Measurements from ENCODE around the gene JAK3.

JAK3 gene

DNA sequence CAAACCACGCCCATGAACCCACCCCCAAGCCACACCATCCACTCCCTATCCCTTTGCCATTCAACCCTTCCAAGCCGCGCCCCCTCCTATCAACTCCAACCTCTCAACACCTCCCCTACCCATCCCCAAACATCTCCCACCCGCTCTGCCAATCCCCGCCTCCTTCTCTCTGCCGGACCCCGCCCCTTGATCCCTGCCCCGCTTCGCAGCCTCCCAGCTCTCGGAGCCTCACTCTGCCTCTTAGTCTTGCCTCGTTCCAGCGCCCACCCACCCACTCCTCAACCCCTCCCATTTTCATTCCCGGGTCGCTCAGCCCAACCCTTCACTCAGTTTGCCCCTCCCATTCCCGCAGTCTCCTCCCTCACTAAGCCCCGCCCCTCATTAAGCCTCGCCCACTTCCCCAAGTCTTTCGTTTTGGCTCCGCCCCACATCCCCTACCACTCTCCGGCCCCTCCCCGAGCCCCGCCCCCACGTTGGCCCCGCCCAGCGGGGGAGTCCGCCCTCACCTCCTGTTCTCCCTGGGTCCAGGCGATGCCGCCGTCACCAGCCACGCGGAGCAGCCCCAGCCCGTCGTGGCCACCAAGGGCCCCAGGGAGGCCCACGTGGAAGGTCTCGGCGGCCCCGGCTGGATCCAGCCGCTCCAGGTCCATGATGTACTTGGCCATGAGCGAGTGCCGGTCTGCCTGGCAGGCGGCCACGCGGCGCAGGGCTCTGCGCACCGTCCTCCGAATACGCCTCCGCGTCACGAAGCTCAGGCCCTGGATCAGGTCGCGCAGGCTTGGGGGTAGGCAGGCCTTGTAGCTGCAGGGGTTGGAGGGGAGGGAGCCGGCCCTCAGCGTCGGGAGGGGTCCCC is 5.7 kb downstream of the JAK3 start:
- DNase-seq (ENCODE audit: low read depth in 2 of 3, low spot score in 1 of 3) = peak; percentile 67 to 84 (median 68)

DNA sequence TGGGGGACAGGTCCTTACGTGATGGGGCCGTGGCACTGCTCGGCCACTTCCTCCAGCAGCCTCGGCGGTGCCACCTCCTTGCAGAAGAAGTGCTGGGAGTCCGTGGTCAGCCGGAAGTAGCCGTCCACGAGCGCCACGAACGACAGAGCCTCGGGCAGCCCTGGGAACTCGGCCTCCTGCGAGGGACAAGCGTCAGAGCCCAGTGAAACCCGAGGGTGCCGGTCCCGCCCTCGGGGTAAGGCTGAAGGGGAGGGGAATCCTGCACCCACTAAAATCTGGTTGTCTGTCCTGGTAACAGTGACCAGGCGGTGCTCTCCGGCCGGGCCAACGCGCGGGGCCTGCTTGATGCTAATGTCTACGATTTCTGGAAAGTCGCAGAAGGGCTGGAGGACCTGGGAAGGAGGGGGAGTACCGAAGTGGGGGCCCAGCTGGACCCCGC is 6.4 kb downstream of the JAK3 start:
- no peak for DNase-seq (ENCODE audit: low read depth in 2 of 3, low spot score in 1 of 3)

DNA sequence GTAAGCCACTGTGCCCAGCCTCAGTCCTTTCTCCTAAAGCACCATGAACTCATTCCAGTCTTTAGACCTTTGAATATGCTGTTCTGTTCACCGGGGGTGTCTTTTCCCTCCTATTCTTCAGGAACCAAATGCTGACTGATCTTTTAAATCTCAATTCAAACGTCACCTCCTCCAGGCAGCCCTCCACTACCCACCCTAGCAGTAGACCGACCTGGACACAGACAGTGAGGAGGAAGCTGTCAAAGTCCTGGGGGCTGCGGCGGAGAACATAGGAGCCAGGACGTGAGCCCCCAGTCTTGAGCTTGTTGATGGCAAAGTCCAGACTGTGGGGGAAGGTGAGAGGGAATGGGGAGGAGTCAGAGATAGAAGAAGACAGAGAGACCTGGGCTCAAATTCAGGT is 7.8 kb downstream of the JAK3 start:
- DNase-seq (ENCODE audit: low read depth in 2 of 3, low spot score in 1 of 3) = no peak

DNA sequence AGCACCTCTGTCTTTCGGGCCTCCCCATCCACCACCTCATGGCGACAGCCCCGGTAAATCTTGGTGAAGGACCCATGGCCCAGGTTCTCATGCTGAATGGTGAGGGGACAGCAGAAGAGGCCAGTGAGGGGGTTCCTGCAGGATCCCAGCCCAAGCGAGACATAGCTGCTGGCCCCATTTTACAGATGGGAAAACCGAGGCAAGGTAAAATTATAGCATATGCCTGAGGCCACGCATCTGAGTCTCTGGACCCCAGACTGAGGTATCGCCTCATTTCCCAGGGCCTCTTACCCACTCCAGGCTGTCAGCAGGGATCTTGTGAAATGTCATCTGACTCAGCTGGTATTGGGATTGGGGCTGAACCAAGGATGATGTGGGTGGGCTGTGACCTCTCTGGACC is 9.8 kb downstream of the JAK3 start:
- DNase-seq (ENCODE audit: low read depth in 2 of 3, low spot score in 1 of 3) = no peak

DNA sequence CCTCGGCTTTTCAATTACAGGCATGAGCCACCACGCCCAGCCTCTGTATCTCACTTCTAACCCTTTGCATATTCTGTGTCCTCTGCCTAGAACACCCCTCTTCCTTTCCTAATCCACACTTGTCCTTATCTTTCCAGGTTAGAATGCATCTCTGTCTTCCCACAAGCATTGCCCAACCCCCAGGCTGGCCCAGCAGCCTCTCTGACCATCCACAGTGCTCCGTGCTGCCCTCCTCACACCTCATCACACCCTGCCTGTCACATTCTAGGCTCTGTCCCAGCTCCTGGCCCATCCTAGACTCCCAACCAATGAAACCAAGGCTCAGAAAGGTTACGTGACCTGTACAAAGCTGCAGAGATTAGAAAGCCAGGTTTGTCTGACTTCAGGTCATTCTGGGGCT is 11.3 kb downstream of the JAK3 start:
- no peak for DNase-seq (ENCODE audit: low read depth in 2 of 3, low spot score in 1 of 3)

DNA sequence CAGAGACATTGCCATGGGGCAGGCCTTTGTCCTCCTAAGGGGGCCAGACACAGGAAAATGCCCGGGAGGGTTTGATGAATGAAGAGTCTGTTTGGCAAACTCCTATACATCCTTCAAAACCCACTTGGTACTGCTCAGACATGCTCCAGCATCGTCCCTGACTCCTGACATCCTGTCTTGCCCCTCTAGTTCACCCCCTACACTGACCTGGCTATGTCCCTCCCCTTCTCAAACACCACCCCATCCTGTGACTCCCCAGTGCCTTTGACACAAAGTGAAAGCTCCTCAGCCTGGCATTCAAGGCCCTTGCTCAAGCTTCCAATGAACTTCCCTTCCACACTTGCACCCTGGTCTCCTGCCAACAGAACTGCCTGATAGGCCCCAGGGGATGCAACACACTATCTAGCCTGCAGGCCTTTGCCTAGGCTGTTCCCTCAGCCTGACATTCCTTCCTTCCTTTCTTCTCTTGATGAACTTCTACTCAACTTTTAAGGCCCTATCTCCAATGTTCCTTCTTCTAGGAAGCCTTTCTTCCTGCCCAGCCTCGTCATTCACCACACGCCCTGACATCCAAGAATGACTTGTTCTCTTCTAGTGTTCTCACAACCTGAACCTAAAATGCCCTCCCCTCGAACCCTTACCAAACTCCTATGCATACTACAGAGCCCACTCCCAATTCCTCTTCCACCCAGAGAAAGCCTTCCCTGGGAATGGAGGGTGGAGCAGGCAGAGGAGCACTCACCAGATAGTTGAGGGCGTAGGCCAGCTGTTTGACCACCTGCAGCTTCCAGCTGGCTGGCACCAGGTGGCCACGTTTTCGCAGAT is 12.4 kb downstream of the JAK3 start:
- DNase-seq (ENCODE audit: low read depth in 2 of 3, low spot score in 1 of 3) = no peak

DNA sequence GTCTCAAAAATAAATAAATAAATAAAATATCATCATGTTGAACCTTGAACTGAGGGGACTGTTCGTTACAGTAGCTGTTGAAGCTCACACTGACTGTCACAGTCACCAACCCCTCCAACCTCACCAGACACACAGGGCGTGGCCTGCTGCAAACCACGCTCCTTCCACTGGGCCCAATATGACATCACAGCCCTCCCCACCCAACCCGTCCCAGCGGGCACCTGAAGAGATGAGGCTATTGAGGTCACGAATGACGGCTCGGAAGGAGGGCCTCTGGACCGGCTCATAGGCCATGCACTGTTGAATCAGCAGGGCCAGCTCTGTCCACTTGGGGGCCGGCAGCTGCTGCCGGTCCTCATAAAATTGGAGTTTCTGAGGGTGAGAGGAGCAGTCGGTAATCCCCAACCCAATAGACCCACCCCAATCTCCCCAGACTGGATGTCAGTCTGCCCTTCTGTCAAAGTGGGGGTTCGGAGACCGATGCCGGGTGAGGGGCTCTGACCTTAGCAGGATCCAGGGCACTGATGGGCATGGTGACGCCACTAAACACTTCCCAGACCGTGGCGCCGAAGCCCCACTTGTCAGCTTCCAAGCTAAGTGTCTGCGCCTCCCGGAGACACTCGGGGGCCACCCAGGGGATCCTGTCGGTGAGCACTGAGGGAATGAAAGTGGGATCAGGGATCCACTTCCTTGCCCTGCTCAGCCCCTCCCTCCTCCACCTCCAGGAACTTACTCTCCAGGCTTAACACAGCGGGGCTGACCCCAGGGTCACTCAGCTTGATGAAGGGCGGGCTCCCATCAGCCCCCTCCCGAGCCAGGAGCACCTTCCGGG is 13.2 kb downstream of the JAK3 start:
- no peak for DNase-seq (ENCODE audit: low read depth in 2 of 3, low spot score in 1 of 3)

DNA sequence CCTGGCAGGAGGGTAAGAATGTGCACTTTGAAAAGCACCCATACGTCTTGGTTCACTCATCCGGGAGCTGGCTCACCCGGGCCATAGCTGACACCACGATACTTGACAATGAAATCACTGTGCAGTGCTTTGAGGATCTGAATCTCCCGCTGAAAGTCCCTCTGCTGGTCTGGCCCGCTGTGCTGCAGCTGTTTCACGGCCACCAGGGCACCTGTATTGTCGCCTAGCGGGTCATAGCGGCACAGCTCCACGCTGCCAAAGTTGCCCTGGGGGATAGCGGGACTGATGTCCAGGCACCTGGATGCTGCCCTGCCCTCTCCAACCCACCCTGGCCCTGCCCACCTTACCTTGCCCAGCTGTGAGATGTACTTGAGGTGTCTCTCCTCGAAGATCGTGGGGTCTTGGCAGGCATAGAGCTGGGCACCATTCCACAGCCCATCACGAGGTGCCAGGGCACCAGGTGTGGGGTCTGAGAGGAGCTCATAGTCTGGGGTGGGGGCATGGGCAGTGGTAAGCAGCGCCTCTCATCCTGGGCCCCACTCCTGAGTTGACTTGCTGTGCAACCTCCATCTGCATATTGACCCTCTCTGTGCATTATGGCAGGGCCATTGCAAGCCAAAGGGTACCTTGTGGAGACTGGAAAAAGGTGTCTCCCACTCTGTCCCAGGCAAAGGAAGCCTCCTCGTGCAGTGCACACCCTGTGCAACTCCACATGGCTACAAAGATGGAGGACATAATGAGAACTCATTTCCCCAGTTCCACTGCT is 15.2 kb downstream of the JAK3 start:
- DNase-seq (ENCODE audit: low read depth in 2 of 3, low spot score in 1 of 3) = no peak

DNA sequence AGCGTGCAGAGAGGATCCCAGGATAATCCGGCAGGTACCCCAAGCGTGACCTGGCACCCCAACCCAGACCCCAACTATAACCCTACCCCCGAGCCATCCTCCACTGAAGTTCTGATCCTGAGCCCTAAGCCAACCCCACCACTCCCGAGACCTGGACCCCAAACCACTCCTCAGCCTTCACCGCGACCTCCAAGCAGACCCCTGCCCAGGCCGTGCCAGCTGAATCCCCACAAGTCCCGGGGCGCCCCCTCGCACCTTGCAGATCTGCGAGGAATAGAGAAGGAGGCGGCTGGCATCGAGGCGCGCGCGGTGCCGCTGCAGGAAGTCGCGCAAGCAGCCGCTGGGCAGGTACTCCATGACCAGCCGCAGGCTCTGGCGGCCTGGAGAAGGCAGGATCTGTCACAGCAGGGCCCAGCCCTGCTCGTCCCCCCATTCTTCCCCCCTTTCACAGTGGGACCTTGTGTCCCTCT is 16.3 kb downstream of the JAK3 start:
- DNase-seq (ENCODE audit: low read depth in 2 of 3, low spot score in 1 of 3) = no peak

DNA sequence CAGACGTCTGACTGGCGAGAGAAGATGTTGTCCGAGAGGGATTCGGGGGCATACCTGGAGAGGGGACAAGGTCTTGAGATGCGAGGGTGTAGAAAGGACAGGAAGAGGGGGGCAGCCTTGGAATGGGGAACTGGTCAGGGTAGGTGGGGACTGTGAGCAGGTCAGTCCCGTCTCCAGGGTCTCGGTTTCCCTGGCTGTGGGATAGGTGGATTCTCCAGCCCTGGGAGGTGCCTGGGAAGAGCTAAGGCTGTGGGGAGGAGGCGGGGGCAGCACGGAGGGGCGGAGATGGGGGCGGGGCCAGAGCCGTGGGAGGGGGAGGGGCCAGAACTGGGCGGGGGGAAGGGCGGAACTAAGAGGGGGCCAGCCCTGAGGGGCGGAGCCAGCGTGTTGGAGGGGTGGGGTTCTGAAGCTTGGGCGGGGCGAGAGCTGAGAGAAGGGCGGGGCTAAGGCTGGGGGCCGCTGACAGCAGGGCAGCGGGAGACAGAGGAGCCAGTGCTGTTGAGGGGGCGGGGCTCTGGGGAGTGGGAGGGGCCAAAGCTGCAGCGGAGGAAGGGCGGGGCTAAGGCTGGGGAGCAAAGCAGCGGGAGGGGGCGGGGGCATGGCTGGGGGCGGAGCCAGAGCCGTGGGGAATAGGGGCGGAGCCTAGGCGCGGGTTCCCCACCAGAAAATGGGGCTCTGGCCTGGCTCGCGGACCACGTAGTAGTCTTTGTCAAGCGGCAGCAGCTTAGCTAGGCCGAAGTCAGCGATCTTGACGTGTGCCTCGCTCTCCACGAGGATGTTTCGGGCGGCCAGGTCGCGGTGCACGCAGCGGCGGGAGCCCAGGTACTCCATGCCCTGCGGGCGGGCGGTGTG is 17.0 kb downstream of the JAK3 start:
- peak; percentile 55 to 73 (median 60) for DNase-seq (ENCODE audit: low read depth in 2 of 3, low spot score in 1 of 3)

DNA sequence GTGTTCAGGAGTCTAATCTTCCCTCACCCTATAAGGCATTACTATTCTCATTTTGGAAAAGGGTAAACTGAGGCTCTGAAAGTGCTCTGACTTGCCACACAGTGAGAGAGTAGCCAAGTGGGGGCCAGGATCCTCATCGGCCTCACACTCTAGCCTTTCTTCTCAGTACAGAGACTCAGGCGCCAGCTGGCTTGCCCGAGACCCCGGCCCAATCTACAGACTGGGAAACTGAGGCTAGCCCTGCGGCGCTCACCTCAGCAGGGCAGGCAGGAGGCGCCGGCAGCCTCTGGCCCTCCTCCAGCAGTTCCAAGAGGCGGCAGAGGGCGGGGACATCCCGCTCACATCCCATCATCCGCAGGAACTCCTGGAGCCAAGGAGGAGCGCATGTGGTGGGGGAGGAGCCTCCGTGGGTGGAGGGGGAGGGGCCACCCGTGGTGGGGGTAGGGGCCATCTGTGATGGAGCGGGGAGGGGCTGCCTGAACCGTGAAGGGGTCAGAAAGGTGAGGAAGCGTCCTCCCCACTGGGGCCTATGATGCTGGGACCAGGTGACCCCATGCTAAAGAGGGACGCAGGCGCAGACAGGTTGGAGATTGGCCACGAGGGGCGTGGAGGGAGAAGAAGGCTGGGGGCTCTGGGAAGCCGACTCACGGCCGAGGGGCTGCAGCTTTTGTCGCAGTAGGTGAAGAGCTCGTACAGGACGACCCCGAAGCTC is 17.8 kb downstream of the JAK3 start:
- DNase-seq (ENCODE audit: low read depth in 2 of 3, low spot score in 1 of 3) = no peak

DNA sequence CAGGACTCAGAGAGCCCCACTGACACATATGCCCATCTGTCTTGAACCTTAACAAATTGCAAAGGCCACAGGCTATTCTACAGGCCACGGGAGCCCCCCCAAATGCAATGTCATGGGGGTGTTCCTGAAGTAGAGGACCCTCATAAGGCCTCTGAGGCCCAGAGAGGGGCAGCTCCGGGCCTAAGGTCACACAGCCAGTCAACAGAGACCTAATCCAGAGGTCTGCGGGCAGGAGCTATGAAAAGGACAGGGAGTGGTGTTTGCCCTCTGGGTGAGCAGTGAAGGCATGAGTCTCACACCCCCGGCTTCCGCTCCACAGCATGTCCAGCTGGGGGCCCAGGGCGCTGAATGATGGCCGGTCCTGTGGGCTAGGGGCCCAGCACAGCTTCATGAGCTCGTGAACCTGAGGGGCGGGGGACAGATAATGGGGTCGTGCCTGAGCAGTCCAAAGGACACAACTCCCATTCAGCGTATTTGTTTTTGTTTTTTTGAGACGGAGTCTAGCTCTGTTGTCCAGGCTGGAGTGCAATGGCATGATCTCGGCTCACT is 21.2 kb downstream of the JAK3 start:
- no peak for DNase-seq (ENCODE audit: low read depth in 2 of 3, low spot score in 1 of 3)

DNA sequence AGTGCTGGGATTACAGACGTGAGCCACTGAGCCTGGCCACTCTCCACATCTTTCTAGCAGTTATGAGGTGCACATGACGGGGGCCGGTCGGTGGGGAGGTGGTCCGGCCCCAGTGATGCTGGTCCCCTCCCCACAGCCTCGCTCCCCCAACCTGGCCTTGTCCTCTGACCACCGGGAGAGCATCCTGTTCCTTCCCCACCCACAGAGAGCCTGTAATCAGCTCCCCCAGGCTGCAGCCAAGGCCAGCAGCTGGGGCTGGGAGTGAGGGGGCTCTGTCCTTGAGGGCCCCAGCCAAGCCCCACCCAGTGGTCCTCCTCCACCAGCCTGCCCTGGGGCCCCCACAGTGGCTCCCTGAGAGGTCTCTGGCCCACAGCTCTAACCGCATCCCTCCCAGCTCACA is 23.4 kb downstream of the JAK3 start:
- DNase-seq (ENCODE audit: low read depth in 2 of 3, low spot score in 1 of 3) = no peak

DNA sequence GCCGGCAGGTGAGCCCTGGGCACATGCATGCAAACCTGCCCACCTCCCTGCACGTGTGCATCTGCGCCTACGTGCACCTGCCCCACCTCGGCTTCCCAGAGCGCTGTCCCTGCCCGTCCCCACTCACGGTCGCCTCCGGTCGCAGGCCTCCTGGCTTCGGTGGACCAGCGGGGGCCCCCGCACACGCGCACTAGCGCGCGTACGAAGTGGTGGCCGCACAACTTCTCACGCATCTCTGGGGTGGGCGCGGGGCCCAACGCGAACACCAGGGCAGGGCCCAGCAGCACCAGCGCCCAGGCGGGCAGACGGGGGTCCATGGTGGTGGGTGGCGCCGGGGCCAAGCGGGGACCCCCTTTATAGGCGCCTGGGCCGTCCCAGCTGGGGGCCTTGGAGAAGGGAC is 26.6 kb downstream of the JAK3 start, which contains the start of gene INSL3:
Gene INSL3 (minus strand): TSS at position 330 of the 400 bp plus-strand sequence. CDS start 13 bp downstream, at position 317.
- no peak for DNase-seq (ENCODE audit: low read depth in 2 of 3, low spot score in 1 of 3)

DNA sequence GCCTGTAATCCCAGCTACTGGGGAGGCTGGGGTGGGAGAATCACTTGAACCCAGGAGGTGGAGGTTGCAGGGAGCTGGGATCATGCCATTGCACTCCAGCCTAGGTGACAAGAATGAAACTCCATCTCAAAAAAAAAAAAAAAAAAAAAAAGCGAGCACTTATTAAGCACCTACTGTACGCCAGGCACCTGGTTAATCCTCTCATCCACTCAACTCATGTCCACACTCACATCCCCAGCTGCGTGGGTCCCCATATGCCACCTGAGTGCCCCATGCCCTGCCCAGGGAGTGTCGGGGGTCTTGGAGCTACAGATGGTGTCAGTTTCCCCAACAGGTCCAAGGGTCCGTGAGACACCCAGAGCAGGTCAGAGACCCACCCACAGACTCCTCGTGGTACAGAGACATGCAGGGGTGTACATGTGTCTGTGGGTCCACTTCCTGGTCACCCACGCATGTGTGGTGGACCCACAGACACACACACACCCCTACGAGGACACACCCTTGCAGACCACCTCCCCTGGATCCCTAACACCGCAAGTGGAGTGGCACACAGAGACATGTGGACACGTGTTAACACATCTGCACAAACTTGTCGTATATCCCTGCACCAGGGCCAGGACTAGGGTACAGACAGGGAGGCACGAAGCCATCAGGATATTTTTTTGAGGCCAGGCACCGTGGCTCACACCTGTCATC is 30.0 kb downstream of the JAK3 start:
- DNase-seq (ENCODE audit: low read depth in 2 of 3, low spot score in 1 of 3) = no peak

DNA sequence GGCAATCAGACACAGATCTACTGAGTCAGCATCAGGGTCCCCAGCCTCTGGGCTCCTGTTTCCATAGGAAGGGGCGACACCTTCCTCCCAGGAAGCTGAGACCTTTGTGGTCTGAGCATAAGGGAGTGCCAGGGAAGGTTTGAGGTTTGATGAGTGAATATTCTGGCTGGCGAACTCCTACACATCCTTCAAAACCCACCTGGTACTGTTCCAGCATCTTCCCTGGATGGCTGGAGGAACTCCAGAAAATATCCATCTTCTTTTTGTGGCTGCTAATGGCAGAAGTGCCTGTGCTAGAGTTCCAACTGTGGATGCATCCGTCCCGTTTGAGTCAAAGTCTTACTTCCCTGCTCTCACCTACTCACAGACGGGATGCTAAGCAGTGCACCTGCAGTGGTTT is 35.7 kb downstream of the JAK3 start:
- no peak for DNase-seq (ENCODE audit: low read depth in 2 of 3, low spot score in 1 of 3)

DNA sequence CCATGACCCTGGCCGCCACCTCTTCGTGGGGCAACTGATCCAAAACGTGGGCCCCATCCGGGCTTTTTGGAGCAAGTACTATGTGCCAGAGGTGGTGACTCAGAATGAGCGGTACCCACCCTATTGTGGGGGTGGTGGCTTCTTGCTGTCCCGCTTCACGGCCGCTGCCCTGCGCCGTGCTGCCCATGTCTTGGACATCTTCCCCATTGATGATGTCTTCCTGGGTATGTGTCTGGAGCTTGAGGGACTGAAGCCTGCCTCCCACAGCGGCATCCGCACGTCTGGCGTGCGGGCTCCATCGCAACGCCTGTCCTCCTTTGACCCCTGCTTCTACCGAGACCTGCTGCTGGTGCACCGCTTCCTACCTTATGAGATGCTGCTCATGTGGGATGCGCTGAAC is 36.1 kb downstream of the JAK3 start:
- DNase-seq (ENCODE audit: low read depth in 2 of 3, low spot score in 1 of 3) = no peak

DNA sequence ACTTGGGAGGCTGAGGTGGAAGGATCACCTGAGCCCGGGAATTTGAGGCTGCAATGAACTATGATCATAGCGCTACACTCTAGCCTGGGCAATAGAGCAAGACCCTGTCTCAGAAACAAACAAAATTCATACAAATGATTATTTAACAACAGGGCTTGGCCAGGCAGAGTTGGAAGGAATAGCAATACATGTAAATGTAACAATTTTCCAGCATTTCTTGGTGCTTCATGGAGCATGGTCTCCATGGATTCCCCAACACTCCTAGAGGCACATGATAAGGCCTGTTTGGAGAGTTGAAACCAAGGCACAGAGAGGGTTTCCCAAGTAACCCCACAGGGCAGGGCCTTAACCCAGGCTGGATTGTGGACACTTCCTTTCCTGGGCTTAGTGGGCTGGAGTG is 36.7 kb downstream of the JAK3 start:
- no peak for DNase-seq (ENCODE audit: low read depth in 2 of 3, low spot score in 1 of 3)
